ENCODE measurements around the gene UGDH. TPM values are rescaled to one million over a fixed set of nuclear protein-coding genes. Genes with fewer than 3 reads are reported as not detected.
"Not testable (repeated sequence)": the region's sequence is repeated elsewhere in the genome, so short reads cannot be mapped to it uniquely, and the experiment has no call there.

The UGDH gene
- total RNA-seq, 1 donor from 2014 or later = 32.6 TPM

DNA sequence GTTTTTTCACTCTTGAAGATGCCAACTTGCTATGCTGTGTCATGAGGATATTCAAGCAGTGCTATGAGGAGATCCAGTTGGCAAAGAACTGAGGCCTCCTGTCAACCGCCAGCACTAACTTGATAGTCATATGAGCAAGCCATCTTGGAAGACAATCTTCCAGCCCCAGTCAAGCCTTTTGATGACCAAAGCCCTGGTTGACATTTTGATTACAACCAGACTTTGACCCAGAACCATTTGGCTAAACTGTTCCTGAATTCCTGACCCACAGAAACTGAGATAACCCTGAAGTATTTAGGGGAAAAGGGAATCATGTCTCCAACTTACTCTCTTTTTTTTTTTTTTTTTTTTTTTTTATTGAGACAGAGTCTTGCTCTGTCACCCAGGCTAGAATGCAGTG is 32.9 kb downstream of the UGDH start:
- no peak for DNase-seq

DNA sequence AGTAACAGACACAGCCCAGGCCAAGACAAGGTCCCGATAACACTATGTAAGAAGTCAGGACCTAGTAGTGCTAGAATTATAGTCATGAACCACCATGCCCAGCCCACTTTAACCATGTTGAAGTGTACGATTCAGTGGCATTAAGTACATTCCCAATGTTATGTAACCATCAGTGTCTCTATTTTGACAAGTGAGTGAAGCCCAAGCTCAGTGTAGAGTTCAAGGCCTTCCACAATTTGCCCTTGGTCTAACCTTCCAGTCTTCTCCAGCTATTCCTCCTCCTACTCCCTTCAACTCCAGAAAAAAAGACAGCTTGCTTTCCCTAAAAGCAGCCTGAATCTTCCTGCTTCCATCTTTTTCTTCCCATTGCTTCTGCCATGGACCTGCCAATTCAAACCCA is 36.9 kb downstream of the UGDH start:
- DNase-seq = no peak

DNA sequence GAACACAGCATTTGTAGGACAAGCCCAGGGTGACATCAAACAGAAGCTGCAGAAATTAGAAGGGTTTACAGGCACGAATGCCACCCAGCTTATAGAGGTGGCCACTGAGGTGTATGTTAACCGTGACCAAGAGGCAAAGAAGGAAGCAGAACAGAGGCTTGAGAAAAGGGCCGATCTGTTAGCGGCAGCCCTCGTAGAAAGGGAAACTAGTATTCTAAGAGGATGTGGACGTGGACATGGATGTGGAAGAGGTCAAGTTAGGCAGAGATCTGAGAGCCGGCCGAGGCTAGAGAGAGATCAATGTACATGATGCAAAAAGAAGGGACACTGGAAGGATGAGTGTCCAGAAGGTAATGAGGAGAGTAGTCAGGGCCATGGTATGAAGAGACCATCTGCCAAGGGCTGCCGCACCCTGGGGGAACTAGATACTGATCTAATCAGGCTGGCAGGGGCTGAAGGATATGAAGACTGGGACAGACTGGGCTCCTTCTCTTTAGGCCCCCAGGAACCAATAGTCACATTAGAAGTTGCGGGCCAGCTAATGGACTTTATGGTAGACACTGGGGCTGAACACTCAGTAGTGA is 40.9 kb downstream of the UGDH start:
- no peak for DNase-seq

DNA sequence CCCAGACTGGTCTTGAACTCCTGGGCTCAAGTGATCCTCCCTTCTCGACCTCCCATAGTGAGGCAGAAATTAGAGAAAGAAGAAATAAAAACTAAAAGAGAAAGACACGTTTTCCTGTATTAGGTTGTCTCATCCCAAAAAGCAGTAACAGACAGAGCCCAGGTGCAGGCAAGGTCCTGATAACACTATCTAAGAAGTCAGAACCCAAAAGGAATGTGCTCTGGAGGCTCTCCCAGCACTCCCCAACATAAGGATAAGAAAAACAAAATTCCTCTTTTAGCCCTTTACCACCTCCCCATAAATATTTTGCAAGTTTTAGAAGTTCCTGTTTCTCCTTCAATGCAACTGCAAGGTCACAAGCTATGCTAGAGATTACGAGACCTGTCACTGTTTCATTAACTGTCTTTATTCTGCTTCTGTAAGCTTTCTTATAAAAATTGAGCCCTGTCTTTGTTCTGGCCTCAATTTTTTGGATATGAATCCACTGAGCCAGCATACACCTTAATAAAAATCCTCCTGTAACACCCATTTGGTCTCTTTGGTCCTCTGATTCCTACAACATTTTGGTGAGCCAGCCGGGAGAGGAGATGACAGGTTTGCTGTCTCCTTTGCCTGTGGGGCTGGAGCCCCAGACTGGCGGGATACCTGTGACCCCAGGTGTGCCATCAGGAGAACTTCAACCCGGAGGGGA is 42.5 kb downstream of the UGDH start:
- DNase-seq = no peak

DNA sequence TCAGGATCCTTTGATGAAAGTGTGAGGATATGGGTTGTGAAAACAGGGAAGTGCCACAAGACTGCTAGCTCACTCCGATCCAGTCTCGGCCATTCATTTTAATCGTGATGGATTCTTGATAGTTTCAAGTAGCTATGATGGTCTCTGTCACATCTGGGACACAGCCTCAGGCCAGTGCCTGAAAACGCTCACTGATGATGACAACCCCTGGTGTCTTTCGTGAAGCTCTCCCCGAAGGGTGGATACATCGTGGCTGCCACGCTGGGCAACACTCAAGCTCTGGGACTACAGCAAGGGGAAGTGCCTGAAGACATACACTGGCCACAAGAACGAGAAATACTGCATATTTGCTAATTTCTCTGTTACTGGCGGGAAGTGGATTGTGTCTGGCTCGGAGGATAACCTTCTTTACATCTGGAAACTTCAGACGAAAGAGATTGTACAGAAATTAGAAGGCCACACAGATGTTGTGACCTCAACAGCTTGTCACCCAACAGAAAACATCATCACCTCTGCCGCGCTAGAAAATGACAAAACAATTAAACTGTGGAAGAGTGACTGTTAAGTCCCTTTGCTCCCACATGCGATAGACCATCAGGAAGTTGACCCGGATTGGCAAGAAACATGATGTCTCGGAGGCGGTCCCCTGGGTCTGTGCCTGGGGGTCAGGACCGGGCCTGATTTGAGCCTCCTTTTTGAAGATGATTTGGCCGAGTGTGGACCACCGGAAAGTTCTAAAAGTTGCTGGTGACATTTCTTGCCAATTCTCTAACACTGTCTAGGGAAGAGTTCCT is 46.1 kb downstream of the UGDH start:
- DNase-seq = no peak

DNA sequence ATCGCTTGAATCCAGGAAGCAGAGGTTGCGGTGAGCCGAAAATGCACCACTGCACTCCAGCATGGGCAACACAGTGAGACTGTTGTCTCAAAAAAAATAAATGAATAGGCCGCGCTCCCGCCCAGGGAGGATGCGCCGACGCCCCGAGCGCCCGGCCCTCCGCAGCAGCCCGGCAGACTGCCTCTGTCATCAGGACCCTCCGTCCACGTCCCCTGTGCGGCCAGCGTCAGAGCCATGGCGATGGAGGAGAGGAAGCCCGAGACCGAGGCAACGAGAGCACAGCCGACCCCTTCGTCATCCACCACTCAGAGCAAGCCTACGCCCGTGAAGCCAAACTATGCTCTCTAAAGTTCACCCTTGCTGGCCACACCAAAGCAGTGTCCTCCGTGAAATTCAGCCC is 47.0 kb downstream of the UGDH start:
- no peak for DNase-seq

DNA sequence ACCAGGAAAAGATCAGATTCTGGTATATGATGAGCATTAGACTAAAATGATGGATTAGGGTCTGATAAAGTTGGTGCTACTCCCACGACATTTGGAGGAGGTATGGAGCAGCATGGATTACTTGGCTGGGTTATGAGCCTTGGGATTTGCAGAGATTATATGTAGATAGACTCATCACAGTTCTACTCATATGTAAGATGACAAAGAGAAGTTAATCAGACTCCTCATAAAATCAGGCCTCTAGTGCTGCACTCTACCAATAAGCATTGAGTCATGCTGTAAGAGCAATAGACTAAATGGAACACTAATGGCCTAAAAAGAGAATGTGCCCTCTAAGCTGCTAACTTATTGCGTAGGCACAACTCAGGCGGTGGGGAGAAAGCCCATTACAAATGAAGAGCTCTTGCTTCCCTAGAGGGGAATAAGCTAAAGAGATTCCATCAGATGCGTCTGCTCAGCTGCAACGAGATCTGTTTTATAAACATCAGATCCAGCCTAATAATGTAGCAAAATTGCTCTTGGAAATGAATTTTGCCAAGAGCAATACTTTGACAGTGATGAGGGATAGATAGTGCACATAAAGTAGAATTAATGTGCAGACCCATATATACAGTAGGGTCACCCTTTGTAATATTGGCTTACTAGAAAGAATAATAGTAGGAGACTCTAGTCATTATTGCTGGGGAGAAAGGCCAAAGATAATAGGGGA is 50.9 kb downstream of the UGDH start:
- no peak for DNase-seq

DNA sequence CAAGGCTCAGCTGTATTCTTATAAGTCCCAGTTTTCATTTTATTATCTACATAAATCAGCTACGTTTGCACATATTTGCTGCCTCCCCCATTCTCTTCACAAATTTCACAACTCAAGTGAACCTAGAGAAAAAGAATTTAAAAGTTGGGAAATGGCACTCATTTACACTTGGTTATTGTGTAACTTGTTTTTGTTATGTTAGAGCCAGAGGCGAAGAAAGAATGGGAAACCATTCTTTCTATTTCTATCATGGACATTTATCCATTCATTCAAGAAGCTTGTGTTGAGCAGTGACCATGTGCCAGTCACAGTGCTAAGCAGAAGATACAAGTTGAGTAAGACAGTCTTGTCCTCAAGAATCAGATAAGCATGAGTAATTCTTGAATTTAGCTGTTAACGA is 54.8 kb downstream of the UGDH start:
- DNase-seq = no peak

DNA sequence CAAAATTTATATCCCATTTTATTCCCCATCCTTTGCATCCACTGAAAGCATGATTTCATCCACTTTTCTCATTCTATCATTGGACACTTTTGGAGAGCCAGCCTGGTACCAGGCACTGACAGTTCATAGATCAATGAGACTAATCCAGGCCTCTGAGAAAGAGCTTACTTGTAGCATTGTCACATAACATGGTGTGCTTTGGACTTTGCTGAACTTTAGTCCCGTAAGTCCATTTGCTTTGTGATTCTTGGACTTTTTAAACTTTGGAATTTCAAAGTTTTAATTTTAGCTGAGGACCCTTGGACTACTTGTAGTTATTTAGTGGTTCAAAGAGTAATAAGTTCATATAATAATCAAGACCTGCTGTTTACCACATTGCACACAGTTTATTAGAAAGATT is 56.8 kb downstream of the UGDH start:
- no peak for DNase-seq

DNA sequence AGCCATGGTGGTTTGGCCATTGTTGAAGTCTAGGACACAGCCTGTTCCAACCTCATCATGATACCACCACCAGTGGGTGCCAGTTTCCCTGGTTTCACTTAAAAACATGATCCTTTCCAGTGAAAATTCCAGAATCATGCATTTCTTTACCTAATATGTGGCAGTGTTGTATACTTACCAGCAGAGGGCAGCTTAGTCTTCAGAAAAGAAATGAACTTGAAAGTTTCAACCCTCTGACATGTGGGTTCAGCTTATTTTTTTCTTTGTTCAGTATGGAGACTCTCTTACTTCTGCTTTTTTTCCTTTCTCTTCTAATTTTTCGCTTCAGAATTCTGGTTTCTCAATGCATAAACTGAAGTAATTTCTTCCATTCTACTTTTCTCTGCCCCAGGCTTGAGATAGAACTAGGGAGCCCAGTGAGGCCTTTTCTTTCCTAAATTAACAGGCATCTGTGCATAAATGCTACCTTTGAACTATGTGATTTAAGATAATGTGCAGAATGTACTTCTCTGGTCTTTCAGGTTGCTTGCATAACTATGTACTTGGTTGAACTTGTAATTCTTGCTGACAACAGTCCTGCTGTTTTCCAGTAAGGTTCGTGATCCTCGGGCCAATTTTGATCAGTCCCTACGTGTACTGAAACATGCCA is 57.7 kb downstream of the UGDH start:
- no peak for DNase-seq

DNA sequence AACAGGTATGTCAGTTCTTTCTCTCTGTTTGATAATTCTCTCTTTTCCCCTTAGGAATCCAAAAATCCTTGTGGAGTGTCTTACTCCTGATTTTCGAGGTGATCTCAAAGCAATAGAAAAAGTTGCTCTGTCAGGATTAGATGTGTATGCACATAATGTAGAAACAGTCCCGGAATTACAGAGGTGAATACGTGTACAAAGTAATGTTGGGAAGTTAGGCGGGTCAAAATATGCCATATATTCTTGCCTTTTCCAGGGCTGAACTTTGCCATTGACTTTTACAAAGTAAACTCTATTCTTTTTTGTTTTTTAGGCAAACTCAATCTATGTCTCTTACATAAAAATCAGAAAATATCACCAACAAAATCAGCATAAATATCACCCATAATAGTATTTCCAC is 59.8 kb downstream of the UGDH start:
- DNase-seq = no peak

DNA sequence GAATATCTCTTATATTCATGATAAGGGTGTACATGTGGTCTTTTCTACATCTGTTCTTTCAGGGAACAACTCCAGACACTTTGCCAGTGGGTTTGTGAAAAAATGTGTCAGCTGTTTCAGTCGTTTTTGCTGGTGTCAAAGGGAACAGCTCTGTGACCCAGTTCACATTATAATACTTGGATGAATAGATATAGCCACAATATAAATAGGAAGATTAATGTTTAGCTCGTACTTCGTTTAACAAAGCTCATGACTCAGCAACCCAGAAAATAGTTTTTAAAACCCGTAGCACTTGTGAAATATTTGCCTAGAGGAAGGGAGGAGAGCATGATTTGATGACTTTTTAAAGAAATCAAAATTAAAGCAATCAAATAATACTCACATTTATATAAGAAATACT is 60.5 kb downstream of the UGDH start:
- no peak for DNase-seq

DNA sequence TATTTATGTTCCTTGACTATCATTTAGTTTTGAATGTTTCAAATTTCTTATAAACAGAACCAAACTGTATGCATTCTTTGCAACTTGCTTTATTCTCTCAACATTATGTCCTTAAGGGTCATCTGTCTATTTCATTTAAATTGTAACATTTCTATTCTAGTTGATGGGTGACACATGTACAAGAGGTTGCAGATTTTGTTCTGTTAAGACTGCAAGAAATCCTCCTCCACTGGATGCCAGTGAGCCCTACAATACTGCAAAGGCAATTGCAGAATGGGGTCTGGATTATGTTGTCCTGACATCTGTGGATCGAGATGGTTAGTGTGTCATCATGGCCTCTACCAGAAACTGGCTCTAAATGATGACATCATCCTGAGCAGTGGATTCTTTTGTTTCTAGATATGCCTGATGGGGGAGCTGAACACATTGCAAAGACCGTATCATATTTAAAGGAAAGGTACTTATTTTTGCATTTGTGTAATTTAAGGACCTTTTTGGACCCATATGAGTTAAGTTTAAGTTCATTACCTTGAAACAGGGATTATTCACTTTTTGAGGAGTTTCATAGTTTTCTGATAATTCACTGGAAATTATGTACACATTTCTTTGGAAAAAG is 62.2 kb downstream of the UGDH start:
- no peak for DNase-seq

DNA sequence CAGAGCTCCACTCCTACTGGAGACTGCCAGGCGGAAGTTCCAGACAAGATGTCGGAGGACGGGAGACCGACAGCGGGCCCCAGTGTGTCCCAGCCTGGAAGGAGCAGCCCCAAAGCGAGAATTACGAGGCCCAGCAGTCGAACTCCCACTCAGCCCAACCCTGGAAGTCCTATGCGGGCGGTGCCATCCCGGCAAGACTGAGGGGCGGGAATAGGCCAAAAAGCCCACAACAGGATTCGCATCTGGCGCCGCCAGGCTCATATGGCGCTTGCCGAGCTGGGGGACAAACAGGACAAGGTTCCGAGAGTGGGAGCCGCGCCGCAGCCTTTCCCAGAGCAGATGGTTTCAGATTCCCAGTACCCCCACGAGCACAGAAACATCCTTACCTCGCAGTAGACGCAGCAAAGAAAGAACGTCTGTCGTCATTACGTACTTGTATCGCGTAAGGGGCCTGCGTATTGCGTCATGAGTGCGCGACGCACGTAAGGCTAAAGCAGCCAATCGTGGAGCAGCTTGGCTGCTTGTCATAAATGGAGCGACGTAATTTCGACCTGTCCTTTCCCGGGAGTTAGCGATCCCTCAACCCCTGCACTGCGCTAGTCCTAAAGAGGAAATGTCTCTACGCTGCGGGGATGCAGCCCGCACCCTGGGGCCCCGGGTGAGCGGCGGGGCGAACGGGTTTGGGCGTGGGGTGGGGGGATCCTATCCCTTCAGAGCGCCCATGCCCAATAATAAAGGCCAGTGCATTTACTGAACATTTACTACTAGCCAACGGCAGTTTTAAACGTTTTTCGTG is 68.5 kb downstream of the UGDH start, which contains the start of the genes LIAS and RPL9:
Gene LIAS, plus strand, starts transcription at position 552 of the 796 bp plus-strand sequence. Its CDS starts 62 bp downstream, at position 614.
Gene RPL9, minus strand, starts transcription at position 418 of the 796 bp plus-strand sequence. CDS start 483 bp downstream, outside the sequence.
- DNase-seq = peak; percentile 87

DNA sequence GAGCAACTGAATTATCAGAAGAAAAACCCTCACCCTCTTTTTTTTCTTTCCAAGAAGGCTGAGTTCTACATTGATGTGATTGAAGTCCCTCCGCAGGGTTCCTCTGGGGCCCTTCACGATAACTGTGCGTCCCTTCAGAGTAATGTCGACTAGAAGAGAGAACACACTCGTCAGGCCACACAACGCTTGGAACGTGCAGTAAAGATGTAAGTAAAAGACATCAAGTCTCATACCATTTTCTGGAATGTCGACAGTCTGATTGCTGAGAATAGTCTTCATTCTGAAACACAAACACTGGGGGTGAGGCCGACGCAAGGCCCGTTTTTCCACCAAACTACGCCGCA is 69.1 kb downstream of the UGDH start:
- DNase-seq = not testable (repeated sequence)

DNA sequence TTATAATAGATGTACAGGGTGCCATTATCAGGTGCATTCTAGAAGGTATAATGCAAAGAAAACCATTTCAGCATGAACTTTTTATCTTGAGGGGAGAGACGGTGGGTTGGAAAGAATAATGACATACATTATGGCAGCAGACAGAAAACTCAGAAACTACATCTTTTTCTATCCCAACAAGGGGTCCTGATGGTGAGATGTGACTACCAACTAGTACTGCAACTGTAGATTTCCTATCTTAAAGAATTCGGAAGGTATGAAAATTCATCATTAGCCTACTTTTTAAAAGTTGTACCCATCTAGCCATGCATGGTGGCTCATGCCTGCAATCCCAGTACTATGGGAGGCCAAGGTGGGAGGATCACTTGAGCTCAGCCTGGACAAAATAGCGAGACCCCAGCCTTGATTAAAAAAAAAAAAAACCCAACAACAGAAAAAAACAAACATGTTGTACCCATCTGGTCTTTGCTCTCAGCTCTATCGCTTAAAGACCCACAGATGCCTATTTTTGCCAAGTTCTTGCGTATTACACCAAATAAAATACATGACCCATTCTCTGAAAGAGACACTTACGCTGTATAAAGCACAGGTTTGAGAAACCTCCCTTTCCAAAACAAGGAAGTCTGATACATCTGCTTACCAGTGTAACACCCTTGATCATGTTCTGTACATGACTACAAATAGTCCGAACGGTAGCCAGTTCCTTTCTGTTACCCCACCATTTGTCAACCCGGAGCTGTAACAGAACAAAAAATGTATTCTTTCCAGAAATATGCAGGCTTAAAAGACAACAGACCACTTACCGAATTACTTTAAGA is 70.1 kb downstream of the UGDH start:
- no peak for DNase-seq

DNA sequence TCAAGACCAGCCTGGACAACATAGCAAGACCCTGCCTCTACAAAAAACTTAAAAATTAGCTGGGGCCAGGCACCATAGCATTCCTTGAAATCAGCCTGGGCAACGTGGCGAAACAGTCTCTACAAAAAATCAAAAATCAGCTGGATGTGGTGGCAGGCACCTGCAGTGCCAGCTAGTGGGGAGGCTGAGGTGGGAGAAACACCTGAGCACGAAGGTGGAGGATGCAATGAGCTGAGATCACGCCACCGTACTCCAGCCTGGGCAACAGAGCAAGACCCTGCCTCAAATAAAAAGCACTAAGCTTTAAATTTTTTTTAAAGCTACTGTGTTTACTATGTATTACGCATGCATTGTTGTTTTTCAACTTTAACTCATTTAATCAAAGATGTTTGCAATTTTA is 71.8 kb downstream of the UGDH start:
- DNase-seq = no peak

DNA sequence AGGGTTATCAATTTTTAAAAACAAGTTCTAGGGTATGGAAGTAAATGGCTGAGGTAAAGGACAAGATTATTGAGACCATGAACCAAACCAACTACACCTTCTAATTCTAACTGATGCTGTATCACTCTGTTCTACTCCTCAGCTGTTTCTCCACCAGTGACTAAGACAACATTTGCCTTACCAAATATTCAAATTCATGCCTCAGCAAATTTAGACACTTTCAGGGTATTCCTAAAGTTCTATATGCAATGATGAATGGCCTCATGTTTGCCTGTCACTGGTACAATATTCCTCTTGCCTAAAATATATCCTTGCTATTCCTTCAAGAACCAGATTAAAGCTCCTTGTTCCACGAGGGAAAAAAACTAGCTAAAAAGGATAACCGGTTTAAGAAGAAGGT is 73.5 kb downstream of the UGDH start:
- DNase-seq = no peak

DNA sequence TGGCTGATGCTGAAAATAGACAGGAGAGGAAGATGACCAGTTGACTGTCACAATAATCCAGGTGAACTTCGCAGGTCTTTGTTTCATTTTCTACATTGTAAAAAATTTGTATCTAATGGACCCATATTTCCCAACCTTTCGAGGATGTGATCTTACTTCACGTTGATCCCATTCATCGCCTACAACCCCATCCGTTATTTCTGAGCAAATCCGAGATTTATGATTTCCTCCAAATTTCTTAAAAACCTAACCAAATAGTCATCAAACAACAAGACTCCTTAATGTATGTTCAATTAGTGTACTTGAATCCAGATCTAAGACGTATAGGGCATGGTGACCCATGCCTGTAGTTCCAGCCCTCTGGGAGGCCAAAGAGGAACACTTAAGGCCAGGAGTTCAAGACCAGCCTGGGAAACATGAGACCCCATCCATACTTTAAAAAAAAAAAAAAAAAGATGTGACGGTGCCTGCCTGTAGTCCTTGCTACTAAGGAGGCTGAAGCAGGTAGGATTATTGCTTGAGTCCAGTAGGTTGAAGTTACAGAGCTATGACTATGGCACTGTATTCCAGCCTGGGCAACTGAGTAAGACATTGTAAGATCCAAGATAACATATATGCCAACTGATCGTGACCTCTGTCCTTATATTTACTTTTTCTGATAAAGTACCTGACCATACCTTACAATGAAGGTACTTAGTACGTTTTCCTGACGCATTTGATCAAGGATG is 74.2 kb downstream of the UGDH start:
- DNase-seq = no peak
